OCI-LY3 (cell line): ENCODE measurements around the gene EPDR1.

Source experiments
- H2AFZ ChIP-seq: fragments of 200-600, 300-600 bp; shearing (Covaris generic); 2 replicates; pipeline ENCODE4 v1.6.0; 2014; ENCODE audit warnings: antibody characterized with exemption, low read depth, low read length
- H3K27ac ChIP-seq: fragments of 200-600, 300-600 bp; sonication (generic); 2 replicates; pipeline ENCODE4 v1.5.1; 2014; ENCODE audit warnings: mild to moderate bottlenecking, low read length, moderate library complexity, mixed read lengths
- H3K27me3 ChIP-seq: fragments of 200-600, 300-600 bp; sonication (generic); 2 replicates; pipeline ENCODE4 v1.6.1; 2014; ENCODE audit warnings: low read depth, low read length, mixed read lengths
- H3K36me3 ChIP-seq: fragments of 200-600, 300-600 bp; sonication (generic); replicated peaks from 2 replicates; pipeline ENCODE3; 2014; ENCODE audit warnings: low read depth, low read length, mixed read lengths
- H3K4me1 ChIP-seq: fragments of 300-600, 200-600 bp; sonication (generic); 2 replicates; pipeline ENCODE4 v1.6.1; 2014; ENCODE audit warnings: low read length, mixed read lengths
- H3K4me2 ChIP-seq: fragments of 200-600, 300-600 bp; sonication (generic); 2 replicates; pipeline ENCODE4 v1.6.1; 2014; ENCODE audit warnings: low read length, mixed read lengths
- H3K4me3 ChIP-seq: fragments of 300-600, 200-600 bp; sonication (generic); 2 replicates; pipeline ENCODE4 v1.5.1; 2014; ENCODE audit warnings: antibody characterized with exemption, mild to moderate bottlenecking, low read length, moderate library complexity
- H3K79me2 ChIP-seq: fragments of 300-600, 200-600 bp; shearing (Covaris generic); 2 replicates; pipeline ENCODE4 v1.6.1; 2014; ENCODE audit warnings: mild to moderate bottlenecking, low read length, mixed read lengths
- H3K9ac ChIP-seq: fragments of 300-600, 200-600 bp; shearing (Covaris generic); 2 replicates; pipeline ENCODE4 v1.6.0; 2014; ENCODE audit warnings: mild to moderate bottlenecking, low read length, moderate library complexity
- H3K9me3 ChIP-seq: fragments of 200-600, 300-600 bp; shearing (Covaris generic); 2 replicates; pipeline ENCODE4 v1.6.1; 2014; ENCODE audit warnings: low read length, mixed read lengths; ENCODE audit not compliant: insufficient read depth
- H4K20me1 ChIP-seq: fragments of 200-600, 300-600 bp; sonication (generic); 2 replicates; pipeline ENCODE4 v1.6.1; 2016; ENCODE audit warnings: low read length, mixed read lengths; ENCODE audit not compliant: insufficient read depth
- EZH2phosphoT487 ChIP-seq: fragments of 200-600 bp; shearing (Covaris generic); IDR thresholded peaks from 2 replicates; pipeline ENCODE4 v1.6.1; 2018; ENCODE audit warnings: antibody characterized with exemption, mixed run types, low read depth
- TF ChIP-seq, protein P1 (sequence below): fragments of 200-600, 300-600 bp; sonication (generic); IDR thresholded peaks from 2 replicates; pipeline ENCODE4 v1.5.1; 2014; ENCODE audit warnings: antibody characterized with exemption, low read length, low read depth

EPDR1 gene

DNA sequence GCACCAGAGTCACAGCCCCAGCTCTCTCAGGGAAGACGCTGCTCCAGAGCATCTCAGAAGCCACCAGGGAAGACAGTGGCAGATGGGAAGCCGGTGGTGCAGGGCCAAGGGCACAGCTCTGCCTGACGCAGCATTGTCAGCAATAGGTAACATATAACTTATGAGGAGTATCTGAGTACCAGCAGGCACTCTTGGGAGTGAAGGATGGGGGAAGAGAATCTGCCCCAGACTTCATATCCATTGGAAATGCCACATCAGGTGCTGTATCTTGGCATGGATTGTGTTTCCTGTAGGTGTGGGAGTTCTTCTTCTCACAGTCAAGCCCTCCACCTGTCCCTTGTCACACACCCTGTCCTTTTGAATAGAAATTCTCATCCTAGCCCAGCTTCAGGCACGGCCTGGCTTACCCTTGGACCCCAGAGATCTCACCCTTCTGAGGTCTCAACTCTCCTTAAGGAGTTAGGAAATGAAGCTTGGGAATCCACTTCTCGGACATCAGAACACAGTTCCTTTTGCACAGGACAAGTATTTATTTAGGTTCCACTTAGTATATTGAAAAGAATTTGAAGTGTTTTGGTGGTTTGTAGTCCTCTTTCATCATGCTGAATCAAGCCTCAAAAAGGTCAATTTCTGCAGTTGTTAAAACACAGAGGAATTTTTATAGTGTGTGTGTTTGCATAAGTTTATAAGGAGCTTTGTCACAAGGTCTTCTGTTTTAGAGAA lies 9.9 kb downstream of the EPDR1 start:
- H4K20me1 ChIP-seq, result no peaks in the 10 kb centered on the region
- H3K4me2 ChIP-seq, result no peak overlapping the region
- no peaks in the 10 kb centered on the region for H3K4me1 ChIP-seq
- H3K79me2 ChIP-seq, result no peaks in the 10 kb centered on the region
- no peak overlapping the region for H3K4me3 ChIP-seq
- peaks cover 20% of the 10 kb centered on the region for H3K27me3 ChIP-seq
- H3K9me3 ChIP-seq, result 0 out of 2 replicates have a peak, but pooled peaks cover 6% of the 10 kb centered on the region
- H3K9ac ChIP-seq, result no peak overlapping the region
- TF ChIP-seq, protein P1, sequence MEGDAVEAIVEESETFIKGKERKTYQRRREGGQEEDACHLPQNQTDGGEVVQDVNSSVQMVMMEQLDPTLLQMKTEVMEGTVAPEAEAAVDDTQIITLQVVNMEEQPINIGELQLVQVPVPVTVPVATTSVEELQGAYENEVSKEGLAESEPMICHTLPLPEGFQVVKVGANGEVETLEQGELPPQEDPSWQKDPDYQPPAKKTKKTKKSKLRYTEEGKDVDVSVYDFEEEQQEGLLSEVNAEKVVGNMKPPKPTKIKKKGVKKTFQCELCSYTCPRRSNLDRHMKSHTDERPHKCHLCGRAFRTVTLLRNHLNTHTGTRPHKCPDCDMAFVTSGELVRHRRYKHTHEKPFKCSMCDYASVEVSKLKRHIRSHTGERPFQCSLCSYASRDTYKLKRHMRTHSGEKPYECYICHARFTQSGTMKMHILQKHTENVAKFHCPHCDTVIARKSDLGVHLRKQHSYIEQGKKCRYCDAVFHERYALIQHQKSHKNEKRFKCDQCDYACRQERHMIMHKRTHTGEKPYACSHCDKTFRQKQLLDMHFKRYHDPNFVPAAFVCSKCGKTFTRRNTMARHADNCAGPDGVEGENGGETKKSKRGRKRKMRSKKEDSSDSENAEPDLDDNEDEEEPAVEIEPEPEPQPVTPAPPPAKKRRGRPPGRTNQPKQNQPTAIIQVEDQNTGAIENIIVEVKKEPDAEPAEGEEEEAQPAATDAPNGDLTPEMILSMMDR, result no peak
- no peak for TF ChIP-seq EZH2phosphoT487
- no peak overlapping the region for H2AFZ ChIP-seq
- H3K36me3 ChIP-seq, result no peaks in the 10 kb centered on the region
- no peak overlapping the region for H3K27ac ChIP-seq

DNA sequence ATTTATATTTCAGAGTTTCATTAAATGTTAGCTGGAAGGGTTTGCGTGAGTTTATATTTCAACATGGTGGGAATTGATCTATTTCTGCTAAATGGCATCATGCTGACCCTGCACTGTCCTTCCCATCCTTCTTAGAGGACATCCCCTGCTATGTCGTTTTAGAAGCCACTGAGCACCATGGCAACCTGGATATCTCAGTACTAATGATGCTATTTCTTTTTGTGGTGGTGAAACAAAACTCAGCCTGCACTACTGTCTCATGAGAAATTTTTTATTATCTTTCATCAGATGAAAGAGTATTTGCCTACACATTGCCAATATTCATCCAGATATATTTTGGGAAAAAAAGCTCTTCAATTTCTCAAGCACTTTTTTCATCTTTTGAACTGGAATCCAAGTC lies 12.1 kb downstream of the EPDR1 start:
- no peaks in the 10 kb centered on the region for H3K36me3 ChIP-seq
- no peak overlapping the region for H3K4me2 ChIP-seq
- TF ChIP-seq, protein P1, result no peak
- TF ChIP-seq EZH2phosphoT487, result no peak
- peaks cover 19% of the 10 kb centered on the region for H3K27me3 ChIP-seq
- H3K9ac ChIP-seq, result no peak overlapping the region
- no peaks in the 10 kb centered on the region for H3K79me2 ChIP-seq
- no peak overlapping the region for H3K4me3 ChIP-seq
- no peak overlapping the region for H2AFZ ChIP-seq
- H3K4me1 ChIP-seq, result no peaks in the 10 kb centered on the region
- no peaks in the 10 kb centered on the region for H3K9me3 ChIP-seq
- no peaks in the 10 kb centered on the region for H4K20me1 ChIP-seq
- no peak overlapping the region for H3K27ac ChIP-seq

DNA sequence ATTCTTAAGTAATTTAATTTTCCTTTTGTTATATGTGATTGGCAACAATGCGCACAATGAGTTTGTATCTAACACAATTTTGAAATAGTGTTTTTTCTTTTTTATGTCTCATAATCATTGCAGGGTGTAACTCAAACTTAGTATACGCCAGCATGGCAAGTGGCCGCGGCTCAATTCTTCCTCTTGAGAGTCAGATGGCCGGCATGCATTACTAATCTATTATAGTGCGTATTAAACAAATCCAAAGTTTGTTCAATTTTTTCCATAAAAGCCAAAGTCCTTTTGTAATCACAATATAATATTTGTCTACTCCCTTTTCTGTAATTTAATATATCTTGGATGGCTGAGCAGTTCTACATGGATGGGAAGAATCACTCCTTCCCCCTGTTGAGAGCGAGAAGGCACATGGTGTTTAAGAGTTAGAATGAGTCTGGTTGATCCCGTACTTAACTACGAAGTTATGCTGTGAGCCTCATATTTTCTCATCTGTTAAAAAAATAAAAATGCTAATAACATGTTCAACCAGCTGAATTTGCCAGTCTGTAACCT lies 12.7 kb downstream of the EPDR1 start:
- H3K36me3 ChIP-seq, result no peaks in the 10 kb centered on the region
- H3K4me2 ChIP-seq, result no peak overlapping the region
- no peaks in the 10 kb centered on the region for H4K20me1 ChIP-seq
- no peak for TF ChIP-seq EZH2phosphoT487
- TF ChIP-seq, protein P1, result no peak
- no peak overlapping the region for H3K9ac ChIP-seq
- no peaks in the 10 kb centered on the region for H3K79me2 ChIP-seq
- H3K27ac ChIP-seq, result no peak overlapping the region
- no peaks in the 10 kb centered on the region for H3K9me3 ChIP-seq
- H3K4me1 ChIP-seq, result no peaks in the 10 kb centered on the region
- H3K4me3 ChIP-seq, result no peak overlapping the region
- H2AFZ ChIP-seq, result no peak overlapping the region
- peaks cover 14% of the 10 kb centered on the region for H3K27me3 ChIP-seq

DNA sequence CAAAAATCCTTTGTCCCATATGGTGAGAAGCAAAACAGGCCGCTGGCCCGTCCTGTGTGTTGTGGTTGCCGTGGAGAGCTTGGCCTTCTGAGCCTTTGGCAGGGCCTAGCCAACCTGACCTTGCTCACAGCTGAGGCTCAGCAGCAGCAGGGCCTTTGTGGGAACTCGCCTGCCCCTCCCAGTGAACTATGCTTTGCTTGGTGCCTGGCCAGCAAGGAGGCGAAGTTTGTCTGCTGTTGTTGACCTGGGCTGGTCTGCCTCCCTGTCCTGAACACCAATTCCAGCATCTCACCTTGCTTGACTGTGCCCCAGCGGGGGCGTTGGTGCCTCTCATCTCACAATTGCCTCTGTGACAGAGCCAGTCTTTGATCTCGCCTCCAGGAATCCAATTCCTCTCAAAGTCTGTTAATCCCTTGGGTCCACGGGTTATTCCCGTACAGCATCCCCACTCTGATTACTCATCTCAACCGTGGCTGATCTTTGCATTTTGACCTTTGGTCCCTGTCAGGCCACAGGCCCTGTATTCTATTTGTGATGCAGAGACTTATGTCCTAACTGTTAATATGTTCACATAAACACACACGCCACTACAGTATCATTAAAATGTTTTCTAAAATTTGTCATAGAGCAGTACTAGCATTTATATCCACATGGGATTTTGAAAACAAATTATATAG lies 22.6 kb downstream of the EPDR1 start:
- no peaks in the 10 kb centered on the region for H3K36me3 ChIP-seq
- no peak overlapping the region for H3K27ac ChIP-seq
- peaks cover 3% of the 10 kb centered on the region; the same call in 1 of the 2 replicates for H3K27me3 ChIP-seq
- H4K20me1 ChIP-seq, result no peaks in the 10 kb centered on the region
- no peaks in the 10 kb centered on the region for H3K9me3 ChIP-seq
- H3K4me3 ChIP-seq, result no peak overlapping the region
- TF ChIP-seq EZH2phosphoT487, result no peak
- TF ChIP-seq, protein P1, result no peak
- H2AFZ ChIP-seq, result no peak overlapping the region
- H3K79me2 ChIP-seq, result no peaks in the 10 kb centered on the region
- H3K4me2 ChIP-seq, result no peak overlapping the region
- no peak overlapping the region for H3K9ac ChIP-seq
- H3K4me1 ChIP-seq, result peaks cover 13% of the 10 kb centered on the region
